SIG-M5 treated with dmso at 0.1 percent for 504 hours (cell line): ENCODE data around the gene KMT5C.

Source experiments
- DNase-seq: peaks from one replicate; lab custom pipeline; 2025; ENCODE audit not compliant: unreplicated experiment; lab: John Stamatoyannopoulos, UW

Gene KMT5C

GRCh38 chr19:55339105-55339888 is at the start of gene KMT5C:
Gene KMT5C (plus strand): TSS chr19:55339876. CDS start chr19:55341937, 2,061 bp downstream.
- DNase-seq = peak; percentile 100

GRCh38 chr19:55297267-55297666 is 42.4 kb upstream of the KMT5C start:
- no peak for DNase-seq

GRCh38 chr19:55299991-55300390 is 39.7 kb upstream of the KMT5C start:
- no peak for DNase-seq

GRCh38 chr19:55300886-55301458 is 38.7 kb upstream of the KMT5C start:
- DNase-seq = no peak

GRCh38 chr19:55301459-55302317 is 38.0 kb upstream of the KMT5C start:
- peak; percentile 70 for DNase-seq

- DNase-seq = no peak
Observed at GRCh38 chr19:55302318-55302703, 37.4 kb upstream of the KMT5C start.

- DNase-seq = no peak
Observed at GRCh38 chr19:55303477-55303876, 36.2 kb upstream of the KMT5C start.

- peak; percentile 20 for DNase-seq
Observed at GRCh38 chr19:55304279-55304978, 35.2 kb upstream of the KMT5C start.

GRCh38 chr19:55304980-55305379 is 34.7 kb upstream of the KMT5C start:
- DNase-seq = no peak

- DNase-seq = peak; percentile 25
Observed at GRCh38 chr19:55305491-55305890, 34.2 kb upstream of the KMT5C start.

GRCh38 chr19:55305983-55306562 is 33.6 kb upstream of the KMT5C start:
- no peak for DNase-seq

- DNase-seq = no peak
Observed at GRCh38 chr19:55306712-55307111, 33.0 kb upstream of the KMT5C start.

- DNase-seq = no peak
Observed at GRCh38 chr19:55308281-55308680, 31.4 kb upstream of the KMT5C start.

- DNase-seq = no peak
Observed at GRCh38 chr19:55309448-55309847, 30.2 kb upstream of the KMT5C start.

GRCh38 chr19:55310498-55310897 is 29.2 kb upstream of the KMT5C start:
- DNase-seq = no peak

GRCh38 chr19:55311397-55311796 is 28.3 kb upstream of the KMT5C start:
- DNase-seq = no peak

- DNase-seq = no peak
Observed at GRCh38 chr19:55311797-55312196, 27.9 kb upstream of the KMT5C start.

GRCh38 chr19:55312621-55313512 is 26.8 kb upstream of the KMT5C start:
- no peak for DNase-seq

GRCh38 chr19:55314396-55314795 is 25.3 kb upstream of the KMT5C start:
- no peak for DNase-seq
